ENCODE measurements around the gene ING4. TPM values are rescaled to one million over a fixed set of nuclear protein-coding genes. Genes with fewer than 3 reads are reported as not detected.
"Not testable (repeated sequence)": the region's sequence is repeated elsewhere in the genome, so short reads cannot be mapped to it uniquely, and the experiment has no call there.

Gene ING4
- total and polyA plus RNA-seq, 4 donors, result 13.9 to 18.1 (median 15.2) TPM

DNA sequence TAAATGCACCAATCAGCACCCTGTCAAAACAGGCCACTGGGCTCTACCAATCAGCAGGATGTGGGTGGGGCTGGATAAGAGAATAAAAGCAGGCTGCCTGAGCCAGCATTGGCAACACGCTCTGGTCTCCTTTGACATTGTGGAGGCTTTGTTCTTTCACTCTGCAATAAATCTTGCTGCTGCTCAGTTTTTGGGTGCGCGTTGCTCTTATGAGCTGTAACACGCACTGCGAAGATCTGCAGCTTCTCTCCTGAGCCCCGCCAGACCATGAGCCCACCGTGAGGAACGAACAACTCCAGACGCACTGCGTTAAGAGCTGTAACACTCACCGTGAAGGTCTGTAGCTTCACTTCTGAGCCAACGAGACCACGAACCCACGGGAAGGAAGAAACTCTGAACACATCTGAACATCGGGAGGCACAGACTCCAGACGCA, 46.1 kb upstream of the ING4 start:
- peaks cover 0 to 6% (median 1%) of the 10 kb centered on the region in 4 donors for H3K27me3 ChIP-seq (ENCODE audit: control insufficient read depth in 4 of 4, insufficient read depth in 4 of 4, low read length in 3 of 4)
- WGBS, result 86% methylated on average over 16 of the region's 16 CpGs
- no peak for DNase-seq (ENCODE audit: low spot score)

DNA sequence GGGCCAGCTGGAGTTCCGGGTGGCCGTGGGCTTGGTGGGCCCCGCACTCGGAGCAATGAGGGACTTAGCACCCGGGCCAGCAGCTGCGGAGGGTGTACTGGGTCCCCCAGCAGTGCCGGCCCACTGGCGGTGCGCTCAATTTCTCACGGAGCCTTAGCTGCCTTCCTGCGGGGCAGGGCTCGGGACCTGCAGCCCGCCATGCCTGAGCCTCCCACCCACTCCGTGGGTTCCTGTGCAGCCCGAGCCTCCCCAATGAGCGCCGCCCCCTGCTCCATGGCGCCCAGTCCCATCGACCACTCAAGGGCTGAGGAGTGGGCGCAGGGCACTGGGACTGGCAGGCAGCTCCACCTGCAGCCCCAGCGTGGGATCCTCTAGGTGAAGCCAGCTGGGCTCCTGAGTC, 45.4 kb upstream of the ING4 start:
- 93% methylated on average over 21 of the region's 21 CpGs for WGBS
- not testable (repeated sequence) for H3K9me3 ChIP-seq (ENCODE audit: control insufficient read depth in 4 of 4, low read length in 3 of 4); H3K4me1 ChIP-seq (ENCODE audit: control insufficient read depth in 4 of 4, insufficient read depth in 4 of 4, low read length in 3 of 4); DNase-seq (ENCODE audit: low spot score); H3K9ac ChIP-seq (ENCODE audit: low read depth in 1 of 2, low read length in 2 of 2); H3K27ac ChIP-seq (ENCODE audit: low read depth in 1 of 2, low read length in 2 of 2); H3K4me3 ChIP-seq (ENCODE audit: low read depth in 1 of 3, low read length in 3 of 3); H3K36me3 ChIP-seq (ENCODE audit: control insufficient read depth in 4 of 4, insufficient read depth in 3 of 4, low read depth in 1 of 4, low read length in 3 of 4)
- peaks cover 0 to 10% (median 1%) of the 10 kb centered on the region in 4 donors for H3K27me3 ChIP-seq (ENCODE audit: control insufficient read depth in 4 of 4, insufficient read depth in 4 of 4, low read length in 3 of 4)

More for the DNA sequence above, 46.1 kb upstream of the ING4 start:
- H3K9me3 ChIP-seq (ENCODE audit: control insufficient read depth in 4 of 4, low read length in 3 of 4), result no peaks in the 10 kb centered on the region
- H3K36me3 ChIP-seq (ENCODE audit: control insufficient read depth in 4 of 4, insufficient read depth in 3 of 4, low read depth in 1 of 4, low read length in 3 of 4), result no peaks in the 10 kb centered on the region
- H3K9ac ChIP-seq (ENCODE audit: low read depth in 1 of 2, low read length in 2 of 2), result no peak overlapping the region
- no peak for TF ChIP-seq GABPA (IDR thresholded peaks at IDR 0.05 in 1 of 2, conservative IDR thresholded peaks at IDR 0.05 in 1 of 2)
- no peak for TF ChIP-seq TAF1 (conservative IDR thresholded peaks at IDR 0.05)
- no peak for TF ChIP-seq EGR1 (IDR thresholded peaks at IDR 0.05; ENCODE audit: low read depth in 2 of 2)
- TF ChIP-seq YY1 (IDR thresholded peaks at IDR 0.05), result no peak
- TF ChIP-seq, protein P1, sequence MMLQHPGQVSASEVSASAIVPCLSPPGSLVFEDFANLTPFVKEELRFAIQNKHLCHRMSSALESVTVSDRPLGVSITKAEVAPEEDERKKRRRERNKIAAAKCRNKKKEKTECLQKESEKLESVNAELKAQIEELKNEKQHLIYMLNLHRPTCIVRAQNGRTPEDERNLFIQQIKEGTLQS (IDR thresholded peaks at IDR 0.05), result no peak
- TF ChIP-seq, protein P2, sequence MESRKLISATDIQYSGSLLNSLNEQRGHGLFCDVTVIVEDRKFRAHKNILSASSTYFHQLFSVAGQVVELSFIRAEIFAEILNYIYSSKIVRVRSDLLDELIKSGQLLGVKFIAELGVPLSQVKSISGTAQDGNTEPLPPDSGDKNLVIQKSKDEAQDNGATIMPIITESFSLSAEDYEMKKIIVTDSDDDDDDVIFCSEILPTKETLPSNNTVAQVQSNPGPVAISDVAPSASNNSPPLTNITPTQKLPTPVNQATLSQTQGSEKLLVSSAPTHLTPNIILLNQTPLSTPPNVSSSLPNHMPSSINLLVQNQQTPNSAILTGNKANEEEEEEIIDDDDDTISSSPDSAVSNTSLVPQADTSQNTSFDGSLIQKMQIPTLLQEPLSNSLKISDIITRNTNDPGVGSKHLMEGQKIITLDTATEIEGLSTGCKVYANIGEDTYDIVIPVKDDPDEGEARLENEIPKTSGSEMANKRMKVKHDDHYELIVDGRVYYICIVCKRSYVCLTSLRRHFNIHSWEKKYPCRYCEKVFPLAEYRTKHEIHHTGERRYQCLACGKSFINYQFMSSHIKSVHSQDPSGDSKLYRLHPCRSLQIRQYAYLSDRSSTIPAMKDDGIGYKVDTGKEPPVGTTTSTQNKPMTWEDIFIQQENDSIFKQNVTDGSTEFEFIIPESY (IDR thresholded peaks at IDR 0.05), result no peak
- no peak for TF ChIP-seq FOXA1 (IDR thresholded peaks at IDR 0.05)
- TF ChIP-seq SP1 (IDR thresholded peaks at IDR 0.05), result no peak
- H3K4me3 ChIP-seq (ENCODE audit: low read depth in 1 of 3, low read length in 3 of 3), result no peak overlapping the region
- H3K4me1 ChIP-seq (ENCODE audit: control insufficient read depth in 4 of 4, insufficient read depth in 4 of 4, low read length in 3 of 4), result no peaks in the 10 kb centered on the region
- no peak overlapping the region for H3K27ac ChIP-seq (ENCODE audit: low read depth in 1 of 2, low read length in 2 of 2)

DNA sequence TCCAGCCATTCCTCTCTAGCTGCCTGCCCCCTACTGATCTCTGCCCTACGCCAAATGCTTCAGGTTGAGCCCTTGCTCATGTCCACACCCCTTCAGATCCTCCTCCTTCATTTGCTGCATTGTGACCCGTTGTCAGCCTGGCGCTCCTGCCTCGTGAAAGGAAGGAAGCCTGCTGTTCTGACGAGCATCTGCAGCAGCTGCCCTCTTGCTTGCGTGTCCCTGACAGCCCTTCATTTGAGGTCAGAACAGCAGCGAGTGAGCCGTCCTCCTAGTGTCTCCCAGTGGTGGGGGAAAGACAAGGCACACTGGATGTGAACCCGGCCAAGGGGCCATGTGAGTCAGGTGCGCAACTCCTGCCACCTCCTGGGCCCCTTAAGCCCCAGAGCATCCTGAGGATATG, 40.7 kb upstream of the ING4 start:
- no peak for TF ChIP-seq TAF1 (conservative IDR thresholded peaks at IDR 0.05)
- TF ChIP-seq, protein P1 (IDR thresholded peaks at IDR 0.05), result no peak
- no peak for TF ChIP-seq JUND (IDR thresholded peaks at IDR 0.05)
- no peak for TF ChIP-seq RAD21 (IDR thresholded peaks at IDR 0.05)
- no peak for TF ChIP-seq RXRA (IDR thresholded peaks at IDR 0.05)
- TF ChIP-seq NR2F2 (IDR thresholded peaks at IDR 0.05), result no peak
- TF ChIP-seq SP1 (IDR thresholded peaks at IDR 0.05), result no peak
- TF ChIP-seq FOXA2 (IDR thresholded peaks at IDR 0.05), result no peak
- no peak for TF ChIP-seq YY1 (IDR thresholded peaks at IDR 0.05)
- TF ChIP-seq, protein P2 (IDR thresholded peaks at IDR 0.05), result no peak
- TF ChIP-seq FOXA1 (IDR thresholded peaks at IDR 0.05), result no peak
- TF ChIP-seq, protein P3, sequence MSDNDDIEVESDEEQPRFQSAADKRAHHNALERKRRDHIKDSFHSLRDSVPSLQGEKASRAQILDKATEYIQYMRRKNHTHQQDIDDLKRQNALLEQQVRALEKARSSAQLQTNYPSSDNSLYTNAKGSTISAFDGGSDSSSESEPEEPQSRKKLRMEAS (IDR thresholded peaks at IDR 0.05), result no peak
- no peak for TF ChIP-seq HNF4A (conservative IDR thresholded peaks at IDR 0.05)
- no peak for TF ChIP-seq GABPA (IDR thresholded peaks at IDR 0.05 in 1 of 2, conservative IDR thresholded peaks at IDR 0.05 in 1 of 2)
- TF ChIP-seq, protein P4, sequence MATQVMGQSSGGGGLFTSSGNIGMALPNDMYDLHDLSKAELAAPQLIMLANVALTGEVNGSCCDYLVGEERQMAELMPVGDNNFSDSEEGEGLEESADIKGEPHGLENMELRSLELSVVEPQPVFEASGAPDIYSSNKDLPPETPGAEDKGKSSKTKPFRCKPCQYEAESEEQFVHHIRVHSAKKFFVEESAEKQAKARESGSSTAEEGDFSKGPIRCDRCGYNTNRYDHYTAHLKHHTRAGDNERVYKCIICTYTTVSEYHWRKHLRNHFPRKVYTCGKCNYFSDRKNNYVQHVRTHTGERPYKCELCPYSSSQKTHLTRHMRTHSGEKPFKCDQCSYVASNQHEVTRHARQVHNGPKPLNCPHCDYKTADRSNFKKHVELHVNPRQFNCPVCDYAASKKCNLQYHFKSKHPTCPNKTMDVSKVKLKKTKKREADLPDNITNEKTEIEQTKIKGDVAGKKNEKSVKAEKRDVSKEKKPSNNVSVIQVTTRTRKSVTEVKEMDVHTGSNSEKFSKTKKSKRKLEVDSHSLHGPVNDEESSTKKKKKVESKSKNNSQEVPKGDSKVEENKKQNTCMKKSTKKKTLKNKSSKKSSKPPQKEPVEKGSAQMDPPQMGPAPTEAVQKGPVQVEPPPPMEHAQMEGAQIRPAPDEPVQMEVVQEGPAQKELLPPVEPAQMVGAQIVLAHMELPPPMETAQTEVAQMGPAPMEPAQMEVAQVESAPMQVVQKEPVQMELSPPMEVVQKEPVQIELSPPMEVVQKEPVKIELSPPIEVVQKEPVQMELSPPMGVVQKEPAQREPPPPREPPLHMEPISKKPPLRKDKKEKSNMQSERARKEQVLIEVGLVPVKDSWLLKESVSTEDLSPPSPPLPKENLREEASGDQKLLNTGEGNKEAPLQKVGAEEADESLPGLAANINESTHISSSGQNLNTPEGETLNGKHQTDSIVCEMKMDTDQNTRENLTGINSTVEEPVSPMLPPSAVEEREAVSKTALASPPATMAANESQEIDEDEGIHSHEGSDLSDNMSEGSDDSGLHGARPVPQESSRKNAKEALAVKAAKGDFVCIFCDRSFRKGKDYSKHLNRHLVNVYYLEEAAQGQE (IDR thresholded peaks at IDR 0.05), result no peak
- TF ChIP-seq, protein P5, sequence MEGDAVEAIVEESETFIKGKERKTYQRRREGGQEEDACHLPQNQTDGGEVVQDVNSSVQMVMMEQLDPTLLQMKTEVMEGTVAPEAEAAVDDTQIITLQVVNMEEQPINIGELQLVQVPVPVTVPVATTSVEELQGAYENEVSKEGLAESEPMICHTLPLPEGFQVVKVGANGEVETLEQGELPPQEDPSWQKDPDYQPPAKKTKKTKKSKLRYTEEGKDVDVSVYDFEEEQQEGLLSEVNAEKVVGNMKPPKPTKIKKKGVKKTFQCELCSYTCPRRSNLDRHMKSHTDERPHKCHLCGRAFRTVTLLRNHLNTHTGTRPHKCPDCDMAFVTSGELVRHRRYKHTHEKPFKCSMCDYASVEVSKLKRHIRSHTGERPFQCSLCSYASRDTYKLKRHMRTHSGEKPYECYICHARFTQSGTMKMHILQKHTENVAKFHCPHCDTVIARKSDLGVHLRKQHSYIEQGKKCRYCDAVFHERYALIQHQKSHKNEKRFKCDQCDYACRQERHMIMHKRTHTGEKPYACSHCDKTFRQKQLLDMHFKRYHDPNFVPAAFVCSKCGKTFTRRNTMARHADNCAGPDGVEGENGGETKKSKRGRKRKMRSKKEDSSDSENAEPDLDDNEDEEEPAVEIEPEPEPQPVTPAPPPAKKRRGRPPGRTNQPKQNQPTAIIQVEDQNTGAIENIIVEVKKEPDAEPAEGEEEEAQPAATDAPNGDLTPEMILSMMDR (IDR thresholded peaks at IDR 0.05; ENCODE audit: low read depth, low read length, missing input control), result no peak
- Histone ChIP-seq H3K9me3 (ENCODE audit: control insufficient read depth in 4 of 4, low read length in 3 of 4) (no peaks in the 10 kb centered on the region), H3K36me3 (ENCODE audit: control insufficient read depth in 4 of 4, insufficient read depth in 3 of 4, low read depth in 1 of 4, low read length in 3 of 4) (no peaks in the 10 kb centered on the region), H3K4me1 (ENCODE audit: control insufficient read depth in 4 of 4, insufficient read depth in 4 of 4, low read length in 3 of 4) (peaks cover 3 to 10% (median 5%) of the 10 kb centered on the region in 4 donors), H3K9ac (ENCODE audit: low read depth in 1 of 2, low read length in 2 of 2) (no peak overlapping the region), H3K4me3 (ENCODE audit: low read depth in 1 of 3, low read length in 3 of 3) (no peak overlapping the region), H3K27me3 (ENCODE audit: control insufficient read depth in 4 of 4, insufficient read depth in 4 of 4, low read length in 3 of 4) (peaks cover 3 to 27% (median 9%) of the 10 kb centered on the region in 4 donors), H3K27ac (ENCODE audit: low read depth in 1 of 2, low read length in 2 of 2) (no peak overlapping the region)
- WGBS, result 11% methylated on average over 10 of the region's 10 CpGs
- DNase-seq (ENCODE audit: low spot score), result no peak

Data from liver (tissue), 9 donors.